Kidney tubule cell (primary cell): Measurements from ENCODE around the gene SPINK2.

Source experiments
- DNase-seq: peaks from one replicate; pipeline ENCODE4 v3.0.0-alpha.2; 2018; ENCODE audit warnings: low spot score

The SPINK2 gene

DNA sequence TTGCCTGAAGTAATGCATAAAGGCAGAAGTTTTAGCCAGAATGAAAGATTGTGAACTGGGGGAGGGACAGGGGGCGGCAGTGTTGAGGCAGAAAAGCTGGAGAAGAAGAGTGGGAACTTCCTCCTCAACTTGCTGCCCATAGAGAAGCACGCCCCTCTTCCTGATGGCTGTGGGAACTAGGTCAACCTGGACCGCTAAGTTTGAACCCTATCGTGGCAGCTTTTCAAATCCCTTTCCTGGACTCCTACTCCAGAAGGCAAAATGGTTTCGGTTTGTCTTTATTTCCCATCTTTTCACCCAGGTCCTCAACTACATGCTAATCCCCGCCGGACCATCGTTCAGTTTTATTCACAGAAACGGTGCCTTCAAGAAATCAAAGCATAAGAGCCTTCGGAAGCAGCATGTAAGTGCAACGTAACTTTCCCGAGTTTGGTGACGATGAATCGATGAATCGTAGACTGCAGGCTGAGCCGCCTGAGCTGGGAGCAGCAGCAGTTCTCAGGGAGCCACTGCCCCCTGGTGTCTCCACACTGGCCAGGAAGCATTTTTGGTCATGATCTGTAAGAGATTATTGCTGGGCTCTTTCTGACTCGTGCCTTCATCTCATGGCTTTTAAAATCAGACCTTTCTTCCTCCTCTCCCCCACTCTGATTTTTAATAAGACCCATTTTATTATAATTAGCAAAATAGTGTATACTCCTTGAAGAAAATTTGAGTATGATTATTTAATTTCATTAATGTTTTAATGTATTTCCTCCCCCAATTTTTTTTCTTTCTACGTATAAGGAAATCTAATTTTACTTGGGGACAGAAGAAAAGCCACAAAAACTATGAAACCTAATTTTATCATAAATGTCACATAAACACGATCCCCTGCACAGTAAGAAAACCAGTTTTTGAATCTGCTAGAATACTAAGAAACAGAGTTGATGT, 21.4 kb downstream of the SPINK2 start:
- peak; percentile 82 for DNase-seq

DNA sequence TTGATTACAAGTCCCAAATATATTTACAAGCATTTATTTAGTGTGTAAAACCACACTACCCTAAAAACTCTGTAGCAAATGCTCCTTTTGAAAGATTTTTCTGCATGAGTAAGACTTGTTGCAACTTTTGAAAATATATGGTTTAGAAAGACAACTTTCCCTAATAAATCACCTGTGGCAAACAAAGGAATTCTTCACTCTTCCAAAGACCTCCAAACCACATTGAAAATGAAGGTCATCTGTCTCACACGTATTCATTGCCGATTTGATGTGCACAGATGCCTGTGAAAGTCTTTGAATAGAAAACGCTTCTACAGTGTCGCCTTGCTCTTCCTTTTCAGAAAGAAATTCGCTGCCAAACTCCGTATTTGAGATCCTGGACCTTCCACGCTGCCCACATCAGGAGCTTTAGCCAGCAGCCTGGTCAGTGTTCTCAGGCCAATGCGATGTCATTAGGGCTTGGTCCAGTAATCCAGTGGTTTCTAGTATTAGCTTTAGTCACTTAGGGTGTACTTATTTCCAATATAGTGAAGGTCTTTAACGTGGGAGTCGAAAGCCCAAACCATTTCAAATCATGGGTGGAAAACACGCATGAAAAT, 22.2 kb downstream of the SPINK2 start:
- no peak for DNase-seq

DNA sequence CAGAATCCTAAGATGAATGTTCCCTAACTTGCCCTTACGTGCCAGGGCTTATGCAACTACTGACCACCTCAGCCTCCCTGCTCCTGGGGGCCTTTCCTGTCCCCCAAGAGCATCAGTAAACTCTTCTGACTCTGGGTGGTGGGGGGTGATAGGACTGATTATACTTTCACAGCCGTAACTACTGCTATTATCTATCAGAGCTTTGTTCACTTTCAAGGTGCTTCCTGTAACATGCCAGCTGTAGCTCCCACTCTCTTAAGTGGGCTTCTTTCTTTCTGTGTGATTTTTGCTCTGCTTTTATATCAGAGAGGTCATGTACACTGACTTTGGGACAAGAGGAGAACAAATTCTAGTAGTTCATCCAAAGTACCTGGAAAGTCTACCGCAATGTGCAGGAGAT, 25.3 kb downstream of the SPINK2 start:
- no peak for DNase-seq

GRCh38 chr4:56791316-56791715, 30.2 kb downstream of the SPINK2 start:
- DNase-seq: no peak

- DNase-seq: no peak
Measured at GRCh38 chr4:56790691-56791091, 30.8 kb downstream of the SPINK2 start.

DNA sequence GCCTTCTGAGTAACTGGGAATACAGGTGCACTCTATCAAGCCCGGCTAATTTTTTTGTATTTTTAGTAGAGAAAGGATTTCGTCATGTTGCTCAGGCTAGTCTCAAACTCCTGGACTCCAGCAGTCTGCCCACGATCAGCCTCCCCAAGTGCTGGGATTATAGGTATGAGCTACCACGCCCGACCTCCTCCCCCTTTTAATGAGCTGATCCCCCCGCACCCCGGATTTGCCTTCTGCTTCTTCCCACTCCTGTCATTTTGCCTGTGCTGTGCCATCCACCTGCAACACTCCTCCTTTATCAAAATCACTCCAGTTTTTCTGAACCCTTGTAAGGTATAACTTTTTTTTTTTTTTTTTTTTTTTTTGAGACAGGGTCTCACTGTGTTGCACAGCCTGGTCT, 33.4 kb downstream of the SPINK2 start:
- DNase-seq: no peak

- DNase-seq: no peak
Measured at GRCh38 chr4:56787380-56787779, 34.1 kb downstream of the SPINK2 start.

DNA sequence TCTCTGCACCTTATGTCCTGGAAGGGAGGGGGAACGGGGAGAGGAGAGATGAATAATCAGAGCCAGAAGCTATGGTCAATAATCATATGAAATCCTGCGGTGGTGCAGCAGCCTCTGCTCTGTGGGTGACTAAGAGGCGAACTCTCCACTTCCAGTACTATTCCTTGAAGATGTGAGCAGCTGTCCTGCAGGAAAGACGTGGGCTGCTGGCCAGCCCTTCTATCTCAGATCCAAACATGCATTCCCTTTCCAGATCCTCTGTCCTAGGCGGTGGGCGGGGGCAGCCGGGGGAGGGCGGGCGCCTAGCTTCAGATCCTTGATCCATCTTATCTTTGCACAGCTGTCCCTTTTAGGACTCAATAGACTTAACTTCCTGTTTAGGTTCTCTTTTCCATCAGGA, 34.5 kb downstream of the SPINK2 start:
- DNase-seq: peak; percentile 53

- no peak for DNase-seq
Measured at GRCh38 chr4:56783986-56784385, 37.5 kb downstream of the SPINK2 start.

DNA sequence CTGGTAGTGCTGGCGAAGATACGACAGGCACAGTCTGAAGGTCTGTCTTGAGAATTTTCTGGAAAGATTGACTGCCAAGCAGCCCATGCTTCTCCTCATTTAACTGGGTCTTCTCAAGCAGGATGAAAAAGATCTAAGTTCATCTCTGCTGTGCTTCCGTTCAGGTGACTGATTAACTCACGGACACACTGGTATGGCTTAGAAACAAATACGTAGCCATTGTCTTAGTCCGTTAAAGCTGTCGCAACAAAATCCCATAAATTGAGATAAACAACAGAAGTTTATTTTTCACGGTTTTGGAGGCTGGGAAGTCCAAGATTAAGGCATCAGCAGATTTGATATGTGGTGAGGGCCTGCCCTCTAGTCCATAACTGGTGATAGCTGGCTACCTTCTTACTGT, 39.5 kb downstream of the SPINK2 start:
- DNase-seq: no peak

DNA sequence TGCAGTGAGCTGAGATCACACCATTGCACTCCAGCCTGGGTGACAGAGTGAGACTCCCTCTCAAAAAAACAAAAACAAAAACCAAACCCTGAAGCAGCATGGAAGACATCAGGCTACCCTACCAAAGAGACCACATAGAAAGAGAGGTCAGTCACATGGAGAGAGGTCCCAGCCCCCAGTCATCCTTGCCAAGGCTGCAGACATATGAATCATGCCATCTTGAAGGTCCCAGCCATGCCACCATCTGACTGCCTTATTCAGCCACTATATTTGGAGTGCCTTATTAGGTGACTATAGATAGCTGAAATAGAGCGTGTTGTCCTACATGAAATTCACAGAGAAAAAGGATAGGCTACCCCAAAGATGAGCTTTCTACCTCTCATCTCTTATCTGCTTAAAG, 48.2 kb downstream of the SPINK2 start:
- no peak for DNase-seq

GRCh38 chr4:56772134-56772533, 49.4 kb downstream of the SPINK2 start:
- DNase-seq: peak; percentile 30

- no peak for DNase-seq
Measured at GRCh38 chr4:56768763-56769162, 52.7 kb downstream of the SPINK2 start.

DNA sequence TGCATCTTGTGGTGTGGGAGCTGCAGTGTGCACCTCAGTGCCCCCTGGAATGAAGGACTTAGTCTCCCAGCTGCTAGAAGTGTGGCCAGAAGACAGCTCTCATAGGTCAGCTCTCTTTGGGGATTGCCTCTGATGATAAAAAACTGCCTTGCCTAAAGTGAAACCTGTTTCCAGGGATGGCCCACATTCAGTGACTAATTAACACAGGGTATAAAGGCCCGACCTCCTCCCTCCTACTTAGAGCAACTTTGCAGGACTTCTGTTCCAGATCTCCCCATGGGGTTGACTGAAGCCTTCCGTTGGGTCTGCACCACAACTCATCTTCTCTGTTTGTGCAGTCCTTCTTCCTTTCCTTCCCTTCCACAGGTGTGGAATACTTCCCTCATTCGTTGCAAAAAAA, 53.2 kb downstream of the SPINK2 start:
- peak; percentile 17 for DNase-seq

DNA sequence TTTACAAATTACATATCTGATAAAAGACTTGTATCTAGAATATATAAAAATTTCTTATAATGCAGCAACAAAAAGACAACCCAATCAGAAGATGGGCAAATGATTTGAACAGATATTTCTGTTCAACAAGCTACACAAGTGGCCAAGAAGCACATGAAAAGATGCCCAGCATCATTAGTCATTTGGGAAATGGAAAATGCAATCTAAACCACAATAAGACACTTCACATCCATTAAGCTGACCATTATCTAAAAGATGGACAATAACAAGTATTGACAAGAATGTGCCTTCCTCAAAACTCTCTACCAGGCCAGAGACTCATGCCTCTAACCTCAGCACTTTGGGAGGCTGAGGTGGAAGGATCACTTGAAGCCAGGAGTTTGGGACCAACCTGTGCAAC, 53.9 kb downstream of the SPINK2 start:
- DNase-seq: no peak

GRCh38 chr4:56764775-56765174, 56.7 kb downstream of the SPINK2 start:
- DNase-seq: peak; percentile 35

- DNase-seq: no peak
Measured at GRCh38 chr4:56764223-56764622, 57.3 kb downstream of the SPINK2 start.

- no peak for DNase-seq
Measured at GRCh38 chr4:56762484-56763250, 58.8 kb downstream of the SPINK2 start.

GRCh38 chr4:56760183-56760582, 61.3 kb downstream of the SPINK2 start:
- no peak for DNase-seq
